Fibroblast of lung (primary cell): ENCODE measurements around the gene ETF1.

Experiments used
- CTCF ChIP-seq, 2 donors: IDR thresholded peaks in 1 of 2; conservative IDR thresholded peaks in 1 of 2; 1 replicate in 1 of 2; 2 replicates in 1 of 2; pipeline ENCODE4 v1.5.1; 2011 to 2012; ENCODE audit warnings: low read length in 2 of 2, control low read depth in 1 of 2, inconsistent platforms in 1 of 2, low read depth in 1 of 2, mild to moderate bottlenecking in 1 of 2
- EZH2 ChIP-seq: IDR thresholded peaks from 2 replicates; pipeline ENCODE4 v1.5.1; 2012; ENCODE audit warnings: low read length, control low read depth, mild to moderate bottlenecking; ENCODE audit errors: missing control alignments

GRCh38 chr5:138577452-138577851 lies 34.4 kb upstream of the ETF1 start:
- TF ChIP-seq EZH2, result no peak
- no peak for TF ChIP-seq CTCF (conservative IDR thresholded peaks at IDR 0.05 in 1 of 2, IDR thresholded peaks at IDR 0.05 in 1 of 2; ENCODE audit: low read depth in 1 of 2, low read length in 2 of 2)
